IMR-90 (cell line): ENCODE data around the gene SLC6A17. TPM values are rescaled to one million over a fixed set of nuclear protein-coding genes. Genes with fewer than 3 reads are reported as not detected.

Source experiments
- ATAC-seq: fragments of 200-7000 bp; cut with Tn5 transposase; 2 replicates; pipeline ENCODE4 v1.9.1; 2020; ENCODE audit warnings: low read depth, mild to moderate bottlenecking, moderate library complexity
- BruUV-seq: library from RNA; stranded (reverse); fragments of 400-500 nt; replicated peaks from 2 replicates; lab custom pipeline; 2021; lab: Mats Ljungman, UMichigan
- CTCF ChIA-PET: fragments of 300-600 bp; formaldehyde crosslinking; extraction: SDS; loops from one replicate; lab custom pipeline; 2021; ENCODE audit warnings: antibody characterized with exemption; lab: Yijun Ruan, JAX
- POLR2A ChIA-PET: fragments of 300-600 bp; sonication (Branson Sonifier 250); formaldehyde crosslinking; loops from one replicate; lab custom pipeline; 2022; ENCODE audit warnings: antibody characterized with exemption; ENCODE audit not compliant: unreplicated experiment; lab: Charles Lee
- DNase-seq: peaks from one replicate; pipeline ENCODE4 v3.0.0; 2013
- H2AFZ ChIP-seq: replicated peaks from 2 replicates; pipeline ENCODE3; 2013; ENCODE audit warnings: low read length, mild to moderate bottlenecking; ENCODE audit not compliant: poor library complexity
- H2AK5ac ChIP-seq: 2 replicates; pipeline ENCODE4 v1.6.1; 2013; ENCODE audit warnings: low read depth, low read length, inconsistent platforms
- H2AK9ac ChIP-seq: replicated peaks from 2 replicates; pipeline ENCODE3; 2013; ENCODE audit warnings: mild to moderate bottlenecking, low read depth, low read length, moderate library complexity; ENCODE audit not compliant: poor library complexity
- H2BK120ac ChIP-seq: 2 replicates; pipeline ENCODE4 v1.6.1; 2013; ENCODE audit warnings: low read depth, low read length, inconsistent platforms
- H2BK15ac ChIP-seq: 3 replicates; pipeline ENCODE4 v1.6.1; 2013; ENCODE audit warnings: low read depth, low read length, inconsistent platforms
- H2BK20ac ChIP-seq: 2 replicates; pipeline ENCODE4 v1.6.1; 2013; ENCODE audit warnings: low read depth, mild to moderate bottlenecking, inconsistent platforms, low read length, moderate library complexity
- H2BK5ac ChIP-seq: 2 replicates; pipeline ENCODE4 v1.6.1; 2013; ENCODE audit warnings: mild to moderate bottlenecking, low read depth, low read length, inconsistent platforms; ENCODE audit not compliant: poor library complexity, severe bottlenecking
- H3K14ac ChIP-seq: replicated peaks from 2 replicates; pipeline ENCODE4 v1.6.1; 2013; ENCODE audit warnings: low read depth, low read length, inconsistent platforms
- H3K18ac ChIP-seq: 2 replicates; pipeline ENCODE4 v1.6.1; 2013; ENCODE audit warnings: low read depth, low read length, control low read depth
- H3K23ac ChIP-seq: 2 replicates; pipeline ENCODE4 v1.6.1; 2013; ENCODE audit warnings: low read depth, low read length, inconsistent platforms
- H3K27ac ChIP-seq: 2 replicates; pipeline ENCODE4 v1.5.1; 2013; ENCODE audit warnings: mild to moderate bottlenecking, control low read depth, low read length; ENCODE audit not compliant: insufficient read depth
- H3K27me3 ChIP-seq: 2 replicates; pipeline ENCODE4 v1.6.1; 2013; ENCODE audit warnings: low read length; ENCODE audit not compliant: control insufficient read depth, insufficient read depth
- H3K36me3 ChIP-seq: 2 replicates; pipeline ENCODE4 v1.6.1; 2013; ENCODE audit warnings: low read length, mixed read lengths; ENCODE audit not compliant: control insufficient read depth, insufficient read depth
- H3K4ac ChIP-seq: 2 replicates; pipeline ENCODE4 v1.6.1; 2013; ENCODE audit warnings: low read depth, low read length, inconsistent platforms
- H3K4me1 ChIP-seq: 2 replicates; pipeline ENCODE4 v1.6.1; 2013; ENCODE audit warnings: low read length, mixed read lengths; ENCODE audit not compliant: control insufficient read depth, insufficient read depth
- H3K4me2 ChIP-seq: 2 replicates; pipeline ENCODE4 v1.6.1; 2013; ENCODE audit warnings: low read depth, mild to moderate bottlenecking, control low read depth, low read length, moderate library complexity
- H3K4me3 ChIP-seq: 2 replicates; pipeline ENCODE4 v1.5.1; 2013; ENCODE audit warnings: low read depth, mild to moderate bottlenecking, control low read depth, low read length, moderate library complexity; ENCODE audit not compliant: insufficient read depth
- H3K56ac ChIP-seq: 2 replicates; pipeline ENCODE4 v1.6.1; 2013; ENCODE audit warnings: low read length, inconsistent platforms; ENCODE audit not compliant: insufficient read depth; ENCODE audit errors: extremely low read depth
- H3K79me1 ChIP-seq, 2 experiments: 2 replicates each; pipeline ENCODE4 v1.6.1; 2013; ENCODE audit warnings: low read length in 2 of 2, inconsistent platforms in 1 of 2, low read depth in 1 of 2
- H3K9ac ChIP-seq: 2 replicates; pipeline ENCODE4 v1.6.1; 2013; ENCODE audit warnings: low read depth, low read length, control low read depth
- H3K9me1 ChIP-seq: 2 replicates; pipeline ENCODE4 v1.6.1; 2013; ENCODE audit warnings: low read length, inconsistent platforms; ENCODE audit not compliant: insufficient read depth
- H3K9me3 ChIP-seq: 2 replicates; pipeline ENCODE4 v1.6.1; 2013; ENCODE audit warnings: low read length; ENCODE audit not compliant: control insufficient read depth, insufficient read depth
- H4K20me1 ChIP-seq: 2 replicates; pipeline ENCODE4 v1.6.1; 2013; ENCODE audit warnings: low read length, inconsistent platforms; ENCODE audit not compliant: insufficient read depth
- H4K5ac ChIP-seq: 2 replicates; pipeline ENCODE4 v1.6.1; 2013; ENCODE audit warnings: mild to moderate bottlenecking, low read depth, low read length, control low read depth
- H4K8ac ChIP-seq, 2 experiments: 2 replicates each; pipeline ENCODE4 v1.6.1; 2013; ENCODE audit warnings: low read depth in 2 of 2, low read length in 2 of 2, control low read depth in 1 of 2, inconsistent platforms in 1 of 2
- H4K91ac ChIP-seq: 2 replicates; pipeline ENCODE4 v1.6.1; 2013; ENCODE audit warnings: low read depth, low read length, inconsistent platforms; ENCODE audit not compliant: insufficient read depth
- BHLHE40 ChIP-seq: fragments of 150-350 bp; IDR thresholded peaks from 2 replicates; pipeline ENCODE4 v1.6.1; 2016; ENCODE audit warnings: mild to moderate bottlenecking, low read depth, low read length
- FOS ChIP-seq: fragments of 150-350 bp; IDR thresholded peaks from 2 replicates; pipeline ENCODE4 v1.6.1; 2016; ENCODE audit warnings: low read depth, low read length
- MAFK ChIP-seq: IDR thresholded peaks from 2 replicates; pipeline ENCODE4 v1.6.1; 2012; ENCODE audit warnings: low read depth, low read length, improper control_type of control experiment
- SMC3 ChIP-seq: fragments of 150-350 bp; IDR thresholded peaks from 2 replicates; pipeline ENCODE4 v1.6.1; 2016; ENCODE audit warnings: low read depth, mild to moderate bottlenecking, antibody characterized with exemption, low read length, moderate library complexity
- WGBS, 2 experiments: methylation state at CpG; one replicate each; pipeline versions ENCODE4 v1.1.5 to v1.1.7; 2013; ENCODE audit warnings: missing lambda C conversion rate in 2 of 2; ENCODE audit not compliant: insufficient read length in 1 of 2; ENCODE audit errors: extremely low coverage in 2 of 2; 5-methylcytosine and 5-hydroxymethylcytosine counted together
- dilution Hi-C: fragments of 300-500 bp; cut with HindIII; formaldehyde crosslinking; loops from one replicate; pipeline ENCODE4 v1.14.3; 2018; ENCODE audit warnings: low sequenced_read_pairs; ENCODE audit not compliant: unreplicated experiment
- in situ Hi-C: fragments of 300-500 bp; cut with MboI; formaldehyde crosslinking; loops from 3 replicates; pipeline ENCODE4 v1.14.3; 2019; ENCODE audit warnings: low sequenced_read_pairs, inconsistent platforms, mixed read lengths
- intact Hi-C: fragments of 100-400 bp; cut with micrococcal nuclease; formaldehyde crosslinking; loops from 2 replicates; pipeline ENCODE4 v1.10.0; 2022
- polyA plus RNA-seq, 3 experiments: library from polyadenylated mRNA; depleted of rRNA; stranded (reverse); fragments of >200 nt; gene quantifications; 2 replicates each; pipeline ENCODE4 v1.2.3, GENCODE V29; 2012; ENCODE audit warnings: low replicate concordance in 1 of 3
- total RNA-seq: library from RNA; depleted of rRNA; stranded (reverse); fragments of >200 nt; gene quantifications from 2 replicates; pipeline ENCODE4 v1.2.3, GENCODE V29; 2012

Gene SLC6A17
- total and polyA plus RNA-seq, 2 of the 4 experiments (the other 2 are of a cell fraction), result 0.54 to 0.82 TPM

DNA sequence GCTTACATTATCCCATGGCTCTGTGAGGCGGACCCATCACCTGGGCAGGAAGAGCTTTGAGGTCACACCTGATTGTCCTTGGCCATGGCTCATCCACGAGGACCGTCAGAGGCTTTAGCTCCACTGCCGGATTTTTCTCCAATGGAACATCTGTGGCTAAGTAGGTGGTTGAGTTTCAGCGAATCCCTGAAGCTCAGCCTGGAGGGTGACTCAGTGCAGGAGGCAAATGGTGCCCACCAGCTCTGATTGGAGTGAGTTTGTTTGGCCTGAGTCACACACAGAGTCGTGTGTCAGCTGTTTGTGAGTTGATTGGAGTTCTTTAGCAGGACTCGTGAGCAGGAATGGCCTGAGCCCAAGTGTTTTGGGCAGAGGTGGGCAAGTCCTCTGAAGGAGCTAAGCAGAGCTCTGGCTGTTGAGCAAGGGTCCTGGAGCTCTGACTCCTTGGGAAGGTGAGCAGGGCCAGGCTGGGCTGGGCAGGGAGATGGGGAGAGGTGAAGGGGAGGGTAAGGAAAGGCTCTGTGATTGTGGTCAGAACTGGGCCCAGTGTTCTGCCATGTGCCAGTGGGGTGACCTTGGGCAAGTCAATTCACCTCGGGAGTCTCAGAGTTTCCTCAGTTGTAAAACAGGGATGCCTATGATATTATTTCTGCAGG, 2.0 kb downstream of the SLC6A17 start:
- Histone ChIP-seq H3K27ac (no peak overlapping the region), H4K20me1 (no peaks in the 10 kb centered on the region), H3K79me1 (no peaks in the 10 kb centered on the region), H3K36me3 (no peaks in the 10 kb centered on the region), H3K4ac (no peak overlapping the region), H3K9me3 (no peaks in the 10 kb centered on the region), H2AFZ (no peak overlapping the region), H3K18ac (no peak overlapping the region), H2BK15ac (no peak overlapping the region), H4K91ac (no peak overlapping the region), H3K4me1 (no peaks in the 10 kb centered on the region), H4K5ac (no peak overlapping the region), H3K14ac (no peak overlapping the region), H3K9me1 (no peaks in the 10 kb centered on the region), H2AK9ac (no peak overlapping the region), H3K4me2 (no peak overlapping the region), H2BK120ac (no peak overlapping the region), H2AK5ac (no peak overlapping the region), H3K23ac (no peak overlapping the region), H2BK20ac (no peak overlapping the region), H2BK5ac (no peak overlapping the region), H4K8ac (no peak overlapping the region), H3K4me3 (no peak overlapping the region), H3K56ac (no peak overlapping the region), H3K9ac (no peak overlapping the region), H3K27me3 (peaks cover 24% of the 10 kb centered on the region)
- peak; percentile 74 for DNase-seq
- intact Hi-C loops, result no loop called here
- ATAC-seq, result peak; percentile 33
- dilution Hi-C loops, result no loop called here
- in situ Hi-C loops, result no loop called here
- 24% methylated on average over 4 of the region's 8 CpGs; no CpG with 5 or more reads in 1 of the 2 experiments for WGBS, 2 experiments
- CTCF ChIA-PET, result no interaction called here
- POLR2A ChIA-PET, result no interaction called here
- BruUV-seq, result no TSS peak
- peak; percentile 38; the same call in 1 of the 2 replicates for TF ChIP-seq BHLHE40
- no peak for TF ChIP-seq MAFK
- 0 out of 2 replicates have a peak, but pooled peaks have one; percentile 9 for TF ChIP-seq FOS
- TF ChIP-seq SMC3, result no peak
